GM19395 (cell line): ENCODE data around the gene GBGT1.
"Not testable (repeated sequence)": the region's sequence is repeated elsewhere in the genome, so short reads cannot be mapped to it uniquely, and the experiment has no call there.

Source experiments
- ATAC-seq: cut with Tn5 transposase; IDR thresholded peaks from one replicate; pipeline ENCODE4 v1.9.1; 2021; ENCODE audit warnings: mild to moderate bottlenecking, moderate library complexity; ENCODE audit not compliant: unreplicated experiment

GBGT1 gene

DNA sequence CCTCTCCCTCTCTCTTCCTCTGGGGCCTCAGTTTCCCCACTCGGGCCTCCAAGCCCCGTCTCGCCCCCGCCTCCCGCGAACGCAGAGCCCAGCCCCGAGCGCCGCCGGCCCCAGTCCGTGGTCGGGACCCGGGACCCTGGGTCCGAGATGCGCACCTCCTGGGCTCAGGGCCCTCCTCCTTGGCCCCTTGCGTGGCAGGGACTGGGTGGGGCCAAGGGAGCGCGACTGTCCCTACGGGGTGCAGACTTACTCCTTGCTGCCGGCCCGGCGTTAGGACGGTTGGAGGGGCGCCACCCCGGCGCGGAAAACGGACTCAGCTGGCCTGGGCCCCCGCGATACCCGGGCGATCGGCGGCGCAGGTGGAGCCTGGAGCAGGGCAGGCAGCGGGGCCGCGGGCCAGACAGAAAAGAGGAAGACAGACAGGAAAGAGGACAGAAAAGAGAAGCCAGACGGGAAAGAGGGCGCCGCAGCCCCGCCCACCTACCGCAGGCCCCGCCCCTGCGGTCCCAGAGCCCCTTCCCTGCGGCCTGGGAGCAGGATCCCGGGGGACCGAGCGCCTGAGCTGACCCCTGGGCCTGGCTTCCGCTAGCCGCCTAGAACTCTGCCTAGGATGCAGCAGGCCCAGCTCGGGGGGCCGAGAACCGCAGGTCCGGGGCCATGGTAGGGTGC is at the start of gene GBGT1:
GBGT1 (minus strand) TSS at position 411 of the 669 bp plus-strand sequence. CDS start 1,502 bp downstream, outside the sequence.
- no peak for ATAC-seq

DNA sequence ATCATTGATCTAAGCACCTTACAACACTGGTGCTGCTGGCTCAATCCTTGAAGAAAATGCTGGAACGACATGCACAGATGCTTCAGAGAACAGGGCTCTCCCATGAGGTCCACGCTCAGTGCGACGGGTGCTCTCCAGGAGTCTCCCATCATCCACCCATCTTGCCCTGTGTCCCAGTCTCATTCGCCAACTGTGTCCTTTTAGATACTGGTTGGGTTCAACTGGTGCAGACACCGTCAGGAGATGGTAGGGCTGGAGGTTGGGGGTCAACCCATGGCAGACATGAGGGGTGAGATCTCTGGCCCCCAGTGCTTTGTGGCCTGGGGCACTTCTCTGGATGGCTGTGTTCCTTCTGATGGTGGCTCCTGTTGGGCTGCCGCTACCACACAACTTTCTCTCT is 46.9 kb upstream of the GBGT1 start:
- ATAC-seq = no peak

DNA sequence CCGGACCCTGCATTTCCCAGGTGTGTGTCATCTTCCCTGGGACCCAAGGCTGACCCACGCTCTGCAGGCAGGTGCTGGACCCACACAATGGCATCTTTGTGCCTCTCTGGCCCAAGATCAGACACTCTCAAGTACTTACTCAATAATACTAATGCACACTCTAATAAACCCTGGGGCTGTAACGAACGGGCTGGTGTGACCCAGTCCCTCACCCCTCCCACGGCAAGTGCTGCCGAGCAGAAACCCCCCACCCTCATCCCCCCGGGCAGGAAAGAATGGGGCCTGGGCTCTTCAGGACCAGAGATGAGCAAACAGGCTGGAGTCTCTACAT is 46.5 kb upstream of the GBGT1 start:
- no peak for ATAC-seq

- not testable (repeated sequence) for ATAC-seq
Observed at GRCh38 chr9:133209327-133210201, 45.9 kb upstream of the GBGT1 start.

DNA sequence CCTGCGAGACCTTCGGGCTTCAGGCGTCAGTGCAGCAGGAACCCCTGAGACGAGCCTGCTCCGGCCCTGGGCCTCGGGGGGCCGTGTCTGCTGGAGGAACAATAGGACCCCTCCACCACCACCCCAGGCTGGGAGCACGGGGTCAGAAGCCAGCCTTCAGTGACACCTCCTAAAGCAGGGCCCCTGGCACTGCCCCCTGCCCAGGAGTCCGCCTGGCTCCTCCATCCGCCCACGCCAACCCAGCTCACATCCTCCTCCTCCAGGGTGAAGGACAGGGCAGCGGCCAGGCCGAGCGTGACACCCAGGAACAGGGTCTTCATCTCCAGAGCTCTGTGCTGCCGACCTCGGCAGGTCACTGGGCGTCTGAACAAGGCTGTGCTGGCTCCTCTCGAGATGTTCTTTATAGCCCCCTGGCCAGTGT is 45.2 kb upstream of the GBGT1 start, which contains the start of gene OBP2B:
OBP2B (minus strand) TSS at position 371 of the 421 bp plus-strand sequence; CDS start at position 320, 51 bp downstream.
- not testable (repeated sequence) for ATAC-seq

GRCh38 chr9:133208171-133208879 is 44.6 kb upstream of the GBGT1 start:
- ATAC-seq = not testable (repeated sequence)

DNA sequence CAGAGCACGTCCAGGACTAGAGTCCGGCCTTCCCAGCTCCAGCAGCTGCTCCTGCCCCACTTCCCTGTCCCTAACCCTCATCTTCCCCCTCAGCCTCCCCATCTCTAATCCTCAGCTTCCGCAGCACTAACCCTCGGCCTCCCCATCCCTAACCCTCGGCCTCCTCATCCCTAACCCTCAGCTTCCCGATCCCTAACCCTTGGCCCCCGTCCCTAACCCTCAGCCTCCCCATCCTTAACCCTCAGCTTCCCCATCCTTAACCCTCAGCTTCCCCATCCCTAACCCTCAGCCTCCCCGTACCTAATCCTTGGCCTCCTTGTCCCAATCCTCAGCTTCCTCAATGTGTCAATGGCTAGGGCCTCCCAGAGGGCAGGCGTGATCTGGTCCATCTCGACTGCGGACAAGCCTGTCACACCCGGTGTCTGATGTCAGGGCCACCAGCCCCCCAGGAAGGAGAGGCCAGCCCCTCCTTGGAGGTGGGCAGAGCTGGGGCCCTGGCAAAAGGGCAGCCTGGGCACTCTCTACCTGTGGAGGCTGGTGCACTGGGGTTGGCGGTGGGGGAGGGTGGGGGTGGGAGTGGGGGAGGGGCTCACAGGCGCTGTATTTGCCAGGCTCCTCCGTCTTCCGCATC is 43.9 kb upstream of the GBGT1 start:
- ATAC-seq = no peak

GRCh38 chr9:133207021-133207531 is 43.4 kb upstream of the GBGT1 start:
- no peak for ATAC-seq

DNA sequence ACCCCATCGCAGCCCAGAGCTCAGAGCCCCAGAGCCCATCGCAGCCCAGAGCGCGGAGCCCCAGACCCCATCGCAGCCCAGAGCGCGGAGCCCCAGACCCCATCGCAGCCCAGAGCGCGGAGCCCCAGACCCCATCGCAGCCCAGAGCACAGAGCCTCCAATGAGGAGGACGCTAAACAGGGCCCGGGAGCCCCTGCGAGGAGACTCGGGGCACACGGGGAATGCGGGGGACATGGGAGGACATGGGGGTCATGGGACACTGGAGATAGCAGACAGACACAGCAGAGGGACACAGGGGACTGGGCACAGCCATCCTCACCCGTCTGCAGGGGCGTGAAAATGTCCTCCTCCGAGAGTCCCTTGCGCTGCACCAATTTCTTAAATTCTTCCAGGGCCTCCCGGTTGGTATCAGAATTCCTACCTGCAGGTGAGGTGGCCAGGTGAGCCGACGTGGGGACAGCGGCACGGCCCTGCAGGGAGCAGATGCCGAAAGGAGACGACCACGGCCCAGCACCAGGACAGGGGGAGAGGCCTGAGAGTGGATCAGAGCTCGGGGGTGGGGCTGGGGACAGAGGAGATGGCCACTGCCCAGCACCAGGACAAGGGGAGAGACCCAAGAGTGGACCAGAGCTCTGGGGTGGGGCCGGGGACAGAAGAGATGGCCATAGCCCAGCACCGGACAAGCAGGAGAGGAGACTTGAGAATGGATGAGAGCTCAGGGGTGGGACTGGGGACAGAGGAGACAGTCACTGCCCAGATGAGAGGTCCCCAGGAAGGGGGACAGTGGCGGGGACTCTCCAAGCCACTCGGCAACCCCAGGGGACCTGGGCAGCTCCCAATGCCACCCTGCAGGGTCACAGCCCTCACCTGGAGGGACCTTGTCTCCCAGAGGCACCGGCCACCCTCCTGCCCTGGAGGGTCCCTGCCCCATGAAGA is 42.5 kb upstream of the GBGT1 start:
- ATAC-seq = no peak

GRCh38 chr9:133205481-133205887 is 41.8 kb upstream of the GBGT1 start:
- ATAC-seq = not testable (repeated sequence)

GRCh38 chr9:133204993-133205336 is 41.3 kb upstream of the GBGT1 start:
- ATAC-seq = no peak

GRCh38 chr9:133204335-133204992 is 40.8 kb upstream of the GBGT1 start:
- ATAC-seq = no peak

DNA sequence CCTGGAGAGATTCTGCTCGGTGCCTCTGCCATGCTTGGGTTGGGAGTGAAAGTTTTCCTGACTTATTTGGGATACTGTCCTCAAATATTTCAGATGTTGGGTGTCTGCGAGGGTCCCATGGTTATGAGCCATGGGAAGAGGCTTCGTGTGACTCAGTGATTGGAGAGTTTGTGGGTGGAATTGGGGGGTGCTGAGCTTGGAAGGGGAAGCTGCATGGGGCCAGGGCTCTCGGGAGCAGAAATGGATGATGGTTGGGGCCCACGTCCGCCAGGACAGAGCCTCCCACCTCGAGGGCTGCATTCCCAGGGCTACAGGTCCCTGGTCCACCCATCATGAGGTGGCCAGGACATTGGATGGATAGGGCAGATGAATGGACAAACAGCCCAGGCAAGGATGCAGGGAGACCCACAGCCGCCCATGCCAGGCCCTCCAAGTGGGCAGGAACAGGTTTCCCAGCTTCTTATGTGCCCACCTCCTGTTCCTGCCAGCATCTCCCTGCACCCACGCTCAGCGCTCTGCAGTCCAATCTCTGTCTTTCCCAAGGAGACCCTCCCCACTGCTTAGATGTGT is 39.9 kb upstream of the GBGT1 start:
- ATAC-seq = no peak

- no peak for ATAC-seq
Observed at GRCh38 chr9:133202688-133203453, 39.2 kb upstream of the GBGT1 start.

GRCh38 chr9:133202145-133202513 is 38.4 kb upstream of the GBGT1 start:
- no peak for ATAC-seq

GRCh38 chr9:133201424-133202144 is 37.9 kb upstream of the GBGT1 start:
- ATAC-seq = no peak

- no peak for ATAC-seq
Observed at GRCh38 chr9:133200631-133201030, 36.9 kb upstream of the GBGT1 start.
